LNCaP clone FGC (cell line): ENCODE data around the gene FAM83D.

ENCODE experiments used
- DNase-seq: peaks from one replicate; pipeline ENCODE4 v3.0.0-alpha.2; 2011; ENCODE audit warnings: low read depth
- H3K4me3 ChIP-seq: 2 replicates; pipeline ENCODE4 v1.5.1; 2011; ENCODE audit warnings: mild to moderate bottlenecking, low read depth, low read length, control low read depth
- TF ChIP-seq, protein P1 (sequence below): IDR thresholded peaks from 2 replicates; pipeline ENCODE4 v1.5.1; 2012; ENCODE audit warnings: mild to moderate bottlenecking; ENCODE audit not compliant: control insufficient read depth, insufficient read depth; ENCODE audit errors: extremely low read depth

FAM83D gene

DNA sequence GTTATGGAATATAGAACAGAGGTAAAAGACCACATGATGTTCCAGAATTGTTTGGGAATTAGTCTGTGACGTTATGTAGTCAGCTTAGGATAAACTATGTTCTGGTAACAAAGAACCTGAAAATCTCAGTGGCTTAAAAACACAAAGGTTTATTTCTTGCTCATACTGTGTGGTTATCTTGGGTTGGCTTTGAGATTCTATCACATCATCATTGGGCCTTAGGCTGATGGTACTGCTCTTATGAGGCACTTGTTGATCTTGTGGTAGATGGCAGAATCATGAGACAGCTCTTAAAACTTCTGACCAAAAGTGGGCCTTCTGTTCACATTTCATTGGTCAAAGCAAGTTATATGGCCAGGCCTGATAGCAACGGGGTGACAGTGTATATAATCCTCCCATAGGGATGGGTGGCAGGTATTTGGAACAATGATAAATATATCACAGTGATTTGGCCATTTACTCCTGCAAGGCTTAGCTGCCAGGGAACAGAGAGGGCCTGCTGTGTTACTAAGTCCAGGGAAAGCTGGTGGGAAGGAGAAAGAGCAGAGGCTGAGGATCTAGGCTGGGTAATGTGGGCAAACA is 49.4 kb downstream of the FAM83D start:
- TF ChIP-seq, protein P1, sequence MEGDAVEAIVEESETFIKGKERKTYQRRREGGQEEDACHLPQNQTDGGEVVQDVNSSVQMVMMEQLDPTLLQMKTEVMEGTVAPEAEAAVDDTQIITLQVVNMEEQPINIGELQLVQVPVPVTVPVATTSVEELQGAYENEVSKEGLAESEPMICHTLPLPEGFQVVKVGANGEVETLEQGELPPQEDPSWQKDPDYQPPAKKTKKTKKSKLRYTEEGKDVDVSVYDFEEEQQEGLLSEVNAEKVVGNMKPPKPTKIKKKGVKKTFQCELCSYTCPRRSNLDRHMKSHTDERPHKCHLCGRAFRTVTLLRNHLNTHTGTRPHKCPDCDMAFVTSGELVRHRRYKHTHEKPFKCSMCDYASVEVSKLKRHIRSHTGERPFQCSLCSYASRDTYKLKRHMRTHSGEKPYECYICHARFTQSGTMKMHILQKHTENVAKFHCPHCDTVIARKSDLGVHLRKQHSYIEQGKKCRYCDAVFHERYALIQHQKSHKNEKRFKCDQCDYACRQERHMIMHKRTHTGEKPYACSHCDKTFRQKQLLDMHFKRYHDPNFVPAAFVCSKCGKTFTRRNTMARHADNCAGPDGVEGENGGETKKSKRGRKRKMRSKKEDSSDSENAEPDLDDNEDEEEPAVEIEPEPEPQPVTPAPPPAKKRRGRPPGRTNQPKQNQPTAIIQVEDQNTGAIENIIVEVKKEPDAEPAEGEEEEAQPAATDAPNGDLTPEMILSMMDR, result no peak
- no peak overlapping the region for H3K4me3 ChIP-seq
- DNase-seq, result no peak

DNA sequence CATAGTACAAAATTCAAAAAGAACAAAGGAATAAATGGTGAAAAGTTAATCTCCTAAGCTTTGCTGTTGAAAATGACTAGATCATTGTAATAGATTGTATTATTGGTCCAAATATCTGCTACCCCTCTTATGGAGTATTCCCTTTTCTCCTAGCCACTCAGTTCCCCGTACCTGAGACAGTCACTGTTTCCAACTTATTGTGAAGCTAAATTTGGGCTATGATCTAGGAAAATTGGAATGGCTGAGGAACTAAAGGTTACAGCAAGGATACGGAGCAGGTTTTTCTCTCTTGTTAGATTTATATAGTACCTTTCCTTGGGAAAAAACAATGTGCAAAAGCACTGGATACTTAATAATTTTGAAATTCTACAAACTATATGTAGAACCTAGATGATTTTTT is 53.2 kb downstream of the FAM83D start:
- DNase-seq, result no peak
- no peak overlapping the region for H3K4me3 ChIP-seq
- TF ChIP-seq, protein P1, result no peak

DNA sequence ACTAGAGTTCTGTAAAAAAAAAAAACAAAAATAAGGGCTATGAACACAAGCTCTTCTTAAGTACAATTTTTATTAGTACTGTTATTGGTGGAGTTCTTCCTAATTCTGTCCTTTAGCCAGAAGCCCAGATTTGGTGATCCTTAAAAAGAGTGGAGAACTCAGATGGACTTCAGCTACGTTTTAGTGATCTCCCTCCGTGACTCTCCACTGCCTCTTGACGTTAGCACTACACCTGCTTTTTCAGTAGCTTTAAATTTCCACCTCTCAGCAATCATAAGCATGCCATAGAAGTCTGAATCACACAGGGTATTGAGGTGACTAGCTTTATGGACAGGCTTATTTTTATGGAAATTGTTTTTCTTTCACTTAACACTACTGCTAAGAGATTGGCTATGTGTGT is 53.6 kb downstream of the FAM83D start:
- TF ChIP-seq, protein P1, result no peak
- DNase-seq, result no peak
- H3K4me3 ChIP-seq, result no peak overlapping the region

DNA sequence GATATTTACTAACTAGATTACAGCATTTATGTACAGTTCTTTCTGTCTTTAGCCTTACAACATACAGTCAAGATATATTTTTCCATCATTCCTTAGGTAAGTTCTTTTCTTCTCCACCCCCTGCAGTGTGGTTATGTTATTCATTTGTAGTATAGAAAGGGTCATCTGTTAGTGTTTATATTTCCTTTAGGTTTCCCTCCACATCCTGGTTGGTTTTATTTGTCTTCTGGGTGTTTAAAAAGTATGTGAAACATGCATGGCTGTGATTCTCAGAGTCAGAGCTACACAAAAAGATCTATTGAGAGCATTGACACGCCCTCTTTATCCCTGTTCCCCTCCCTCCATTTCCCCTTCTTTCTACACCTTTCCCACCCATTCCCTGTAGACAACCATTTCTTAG is 56.1 kb downstream of the FAM83D start:
- no peak for DNase-seq
- H3K4me3 ChIP-seq, result no peak overlapping the region
- TF ChIP-seq, protein P1, result no peak

DNA sequence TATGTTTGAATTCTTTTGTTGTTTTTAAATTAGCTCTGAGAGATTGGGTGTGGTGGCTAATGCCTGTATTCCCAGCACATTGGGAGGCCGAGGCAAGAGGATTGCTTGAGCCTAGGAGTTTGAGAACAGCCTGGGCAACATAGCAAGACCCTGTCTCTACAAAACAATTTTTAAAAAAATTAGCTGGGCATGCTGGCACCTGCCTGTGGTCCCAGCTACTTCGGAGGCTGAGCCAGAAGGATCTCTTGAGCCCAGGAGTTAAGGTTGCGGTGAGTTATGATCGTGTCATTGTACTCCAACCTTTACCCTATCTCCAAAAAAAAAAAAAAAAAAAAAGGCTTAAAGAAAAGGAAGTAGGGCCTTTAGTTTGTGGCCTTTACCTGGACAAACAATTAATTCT is 58.8 kb downstream of the FAM83D start:
- TF ChIP-seq, protein P1, result no peak
- no peak for DNase-seq
- no peak overlapping the region for H3K4me3 ChIP-seq

DNA sequence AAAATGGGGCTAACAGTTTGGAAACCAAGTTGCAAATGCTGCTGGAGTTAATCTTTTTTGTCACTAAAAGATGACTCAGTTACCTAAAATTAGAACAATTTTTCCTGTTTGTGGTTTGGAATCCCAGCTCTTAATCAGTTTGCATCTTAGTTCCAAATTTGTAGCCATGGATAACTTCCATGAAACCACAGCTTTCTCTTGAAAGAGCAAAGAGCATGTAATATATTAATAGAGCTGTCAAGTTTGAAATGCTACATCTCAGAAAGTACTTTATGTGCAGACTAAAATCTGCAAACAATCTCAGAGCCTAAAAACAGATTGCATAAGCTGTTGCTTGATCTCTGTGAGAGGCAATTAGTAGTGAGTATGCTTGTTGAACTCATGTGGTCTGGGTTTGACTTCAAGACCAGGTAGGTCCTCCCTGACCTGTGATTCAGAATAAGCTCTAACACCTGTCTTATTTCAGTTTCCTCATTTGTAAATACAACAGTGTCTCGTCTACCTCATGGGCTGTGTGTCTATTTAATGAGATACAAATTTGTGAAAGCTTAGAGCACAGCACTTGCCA is 59.5 kb downstream of the FAM83D start:
- TF ChIP-seq, protein P1, result no peak
- DNase-seq, result no peak

DNA sequence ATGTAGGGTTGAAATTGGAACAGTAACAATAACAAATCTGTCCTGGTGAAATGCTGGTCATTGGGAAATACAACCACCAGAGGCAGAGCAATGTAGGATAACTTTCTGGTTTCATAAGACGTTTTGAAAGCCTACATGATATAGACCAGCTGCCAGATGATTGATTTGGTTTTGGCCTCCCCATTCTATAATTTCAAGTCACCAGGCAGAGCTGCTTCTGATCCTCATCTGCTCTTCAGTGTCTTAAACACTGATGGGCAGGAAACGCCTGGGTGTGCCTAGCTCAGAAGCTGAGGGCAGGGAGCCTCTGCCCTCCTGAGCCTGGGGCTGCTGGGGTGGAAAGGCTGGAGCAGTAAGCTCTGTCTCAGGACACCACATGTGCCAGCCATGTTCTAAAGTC is 60.4 kb downstream of the FAM83D start:
- H3K4me3 ChIP-seq, result no peak overlapping the region
- DNase-seq, result no peak
- TF ChIP-seq, protein P1, result no peak

More for the DNA sequence above, 59.5 kb downstream of the FAM83D start:
- no peak overlapping the region for H3K4me3 ChIP-seq
